ENCODE results near the gene ARHGEF7.

ARHGEF7 gene

GRCh38 chr13:111312944-111313590, 198.0 kb downstream of the ARHGEF7 start:
- no peak overlapping the region for H3K4me3 ChIP-seq (ENCODE audit: low read length)
- DNase-seq (ENCODE audit: low read depth, low spot score), result no peak

- H3K4me3 ChIP-seq (ENCODE audit: low read length), result no peak overlapping the region
- DNase-seq (ENCODE audit: low read depth, low spot score), result no peak
These were observed 198.9 kb downstream of the ARHGEF7 start for GRCh38 chr13:111313911-111314425.

GRCh38 chr13:111314852-111315251, 199.7 kb downstream of the ARHGEF7 start:
- no peak overlapping the region for H3K4me3 ChIP-seq (ENCODE audit: low read length)
- DNase-seq (ENCODE audit: low read depth, low spot score), result no peak

DNA sequence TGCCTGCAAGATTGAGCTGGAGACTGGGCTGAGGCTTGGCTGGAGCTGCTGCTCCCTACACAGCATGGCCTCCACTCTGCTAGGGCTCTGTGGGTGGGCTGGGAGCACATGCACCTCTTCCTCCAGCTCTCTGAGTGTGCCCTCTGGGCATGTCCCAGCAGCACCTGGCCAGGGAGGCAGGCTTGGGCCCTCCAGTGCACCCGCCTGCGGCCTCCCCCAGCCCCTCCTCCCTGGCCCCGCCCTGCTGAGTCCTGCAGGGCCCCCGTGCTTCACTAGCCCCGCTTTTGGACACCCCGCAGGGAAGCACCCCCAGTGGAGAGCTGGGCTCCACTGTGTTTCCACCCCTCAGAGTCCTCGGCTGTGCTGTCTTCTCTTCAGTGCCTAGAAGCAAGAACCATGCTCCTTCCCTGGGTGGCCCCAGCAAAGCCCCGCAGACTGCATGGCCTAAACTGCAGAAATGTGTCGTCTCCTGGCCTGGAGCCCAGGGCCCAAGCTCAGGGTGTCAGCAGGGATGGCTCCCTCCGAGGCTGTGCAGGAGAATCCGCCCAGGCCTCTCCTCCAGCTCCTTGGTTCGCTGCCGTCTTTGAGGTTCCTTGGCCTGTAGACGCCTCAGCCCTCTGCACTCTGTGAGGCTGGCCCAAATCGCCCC, 200.4 kb downstream of the ARHGEF7 start:
- no peak overlapping the region for H3K4me3 ChIP-seq (ENCODE audit: low read length)
- no peak for DNase-seq (ENCODE audit: low read depth, low spot score)

DNA sequence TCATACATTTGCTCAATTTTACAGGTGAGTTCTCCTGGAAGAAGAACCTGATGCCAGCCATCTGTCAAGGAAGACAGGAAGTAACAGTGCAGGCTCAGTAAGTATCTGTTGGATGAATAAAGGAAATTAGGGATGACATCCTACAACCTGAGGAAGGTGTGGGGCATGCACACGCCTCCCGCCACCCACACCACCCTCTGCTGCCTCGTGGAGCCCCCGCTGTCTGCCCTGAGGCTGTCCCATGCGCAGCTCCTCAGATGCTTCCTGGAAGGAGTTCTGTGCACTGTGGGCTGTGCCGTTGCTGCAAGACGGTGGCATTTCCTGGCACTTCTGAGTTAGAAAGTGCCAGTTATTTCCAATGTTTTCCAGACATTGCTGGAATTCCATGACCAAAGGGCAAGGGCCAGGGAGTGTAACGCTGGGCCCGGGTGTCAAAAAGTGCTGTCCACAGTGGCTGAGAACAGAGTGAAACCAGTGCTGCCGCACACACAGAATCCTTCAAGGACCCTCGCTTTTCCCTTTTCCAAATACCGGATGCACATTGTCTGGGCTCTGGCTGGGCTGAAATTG, 201.1 kb downstream of the ARHGEF7 start:
- DNase-seq (ENCODE audit: low read depth, low spot score), result no peak
- H3K4me3 ChIP-seq (ENCODE audit: low read length), result no peak overlapping the region

GRCh38 chr13:111317042-111317550, 202.0 kb downstream of the ARHGEF7 start:
- no peak for DNase-seq (ENCODE audit: low read depth, low spot score)
- no peak overlapping the region for H3K4me3 ChIP-seq (ENCODE audit: low read length)

DNA sequence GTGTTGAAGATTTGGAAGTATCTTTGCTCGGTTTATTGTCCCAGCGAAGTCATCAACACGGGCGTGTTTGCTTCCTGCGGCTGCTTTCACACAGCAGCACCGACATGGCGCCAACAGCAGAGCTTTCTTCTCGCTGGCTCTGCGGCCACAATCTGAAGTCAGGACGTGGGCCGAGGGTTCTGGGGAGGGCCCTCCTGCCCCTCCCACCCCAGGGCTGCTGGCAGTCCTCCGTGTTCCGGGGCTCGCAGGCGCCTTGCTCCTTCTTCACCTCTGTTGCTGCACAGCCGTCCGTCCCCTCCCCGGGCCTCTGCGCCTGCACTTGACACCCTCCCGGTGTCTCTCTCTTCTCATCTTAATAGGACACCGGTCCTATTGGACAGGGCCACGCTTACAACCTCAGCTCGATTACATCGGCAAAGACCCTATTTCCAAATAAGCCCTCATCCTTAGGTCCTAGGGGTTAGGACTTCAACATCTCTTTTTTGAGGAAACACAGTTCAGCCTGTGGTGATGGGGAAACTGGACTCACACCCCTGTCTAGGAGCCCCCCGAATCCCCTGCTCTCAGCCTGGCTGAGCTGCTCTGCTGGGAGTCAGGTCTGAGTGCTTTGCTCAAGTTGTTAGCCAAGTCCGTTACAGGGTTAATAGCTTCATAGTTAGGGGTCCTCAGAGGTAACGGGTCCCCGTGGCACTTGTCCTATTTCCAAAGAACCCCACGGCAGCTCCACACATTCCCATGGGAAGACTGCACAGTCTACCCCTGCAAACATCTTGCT, 202.6 kb downstream of the ARHGEF7 start:
- DNase-seq (ENCODE audit: low read depth, low spot score), result no peak
- no peak overlapping the region for H3K4me3 ChIP-seq (ENCODE audit: low read length)

DNA sequence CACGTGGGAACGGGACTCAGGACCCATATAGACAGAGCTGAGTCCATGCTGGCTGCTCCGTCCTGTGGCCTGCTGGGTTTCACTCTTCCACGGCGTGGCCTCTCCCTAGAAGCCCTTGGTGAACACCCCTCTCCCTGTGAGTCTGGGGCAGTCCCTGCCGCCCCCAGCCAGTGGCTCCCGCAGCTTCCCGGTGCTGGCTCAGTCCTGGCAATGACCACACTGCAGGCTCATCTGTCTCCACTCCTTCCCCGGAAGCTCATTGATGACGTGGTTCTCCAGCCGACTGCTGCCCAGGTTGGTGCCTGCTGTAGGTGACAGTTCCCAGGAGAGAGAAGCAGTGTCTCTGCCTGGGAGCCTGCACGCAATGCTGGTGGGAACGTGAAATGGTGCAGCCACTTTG, 203.3 kb downstream of the ARHGEF7 start:
- DNase-seq (ENCODE audit: low read depth, low spot score), result no peak
- H3K4me3 ChIP-seq (ENCODE audit: low read length), result no peak overlapping the region

- H3K4me3 ChIP-seq (ENCODE audit: low read length), result no peak overlapping the region
- DNase-seq (ENCODE audit: low read depth, low spot score), result no peak
These were observed 204.4 kb downstream of the ARHGEF7 start for GRCh38 chr13:111319521-111319920.

DNA sequence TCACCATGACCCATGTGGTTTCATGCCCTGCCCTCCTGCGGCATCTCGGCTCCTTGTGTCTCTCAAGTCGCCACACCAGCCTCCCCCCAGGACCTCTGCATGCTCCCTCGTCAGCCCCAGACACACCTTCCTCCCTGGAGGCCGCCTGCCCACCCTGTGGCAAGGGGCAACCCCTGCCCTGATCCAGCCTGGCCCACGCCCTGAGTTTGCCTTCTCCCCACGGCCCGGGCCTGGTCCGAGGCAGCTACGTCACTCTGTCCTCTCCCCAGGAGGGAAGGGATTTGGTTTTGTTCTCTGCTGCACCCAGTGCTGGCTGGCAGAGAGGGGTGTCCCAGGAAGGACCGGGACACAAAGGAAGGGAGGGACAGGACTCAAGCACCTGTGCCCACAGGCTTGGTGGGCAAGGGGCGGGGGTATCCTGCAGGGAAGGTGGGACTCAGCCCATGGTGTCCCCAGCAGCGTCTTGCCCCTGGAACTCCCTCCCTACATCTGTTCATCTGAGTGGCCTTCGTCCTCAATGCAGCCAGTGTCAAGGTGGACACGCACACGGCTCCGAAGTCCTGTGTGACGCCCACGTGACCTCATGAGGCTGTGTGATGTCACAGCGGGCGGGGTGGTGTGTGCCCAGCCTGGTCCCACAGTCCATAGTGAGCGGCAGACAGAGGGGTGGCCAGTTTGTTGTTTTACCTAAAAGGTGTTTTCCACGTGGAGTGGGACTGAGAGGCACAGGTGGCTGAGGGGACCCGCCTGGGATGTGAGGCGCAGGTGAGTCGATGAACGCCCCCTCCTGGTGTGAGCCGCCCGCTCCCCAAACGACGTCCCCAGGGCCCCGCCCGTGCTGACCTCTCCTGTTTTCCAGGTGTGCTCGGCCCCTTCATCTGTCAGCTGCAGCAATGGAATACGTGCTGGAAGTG, 205.1 kb downstream of the ARHGEF7 start, which contains the start of gene TEX29:
Gene TEX29 (plus strand): TSS at position 645 of the 914 bp plus-strand sequence. CDS start 249 bp downstream, at position 894.
- no peak within 1 kb of the TSS for H3K4me3 ChIP-seq (ENCODE audit: low read length)
- DNase-seq (ENCODE audit: low read depth, low spot score), result no peak

- no peak for DNase-seq (ENCODE audit: low read depth, low spot score)
- no peak overlapping the region for H3K4me3 ChIP-seq (ENCODE audit: low read length)
These were observed 207.1 kb downstream of the ARHGEF7 start for GRCh38 chr13:111322001-111322915.

DNA sequence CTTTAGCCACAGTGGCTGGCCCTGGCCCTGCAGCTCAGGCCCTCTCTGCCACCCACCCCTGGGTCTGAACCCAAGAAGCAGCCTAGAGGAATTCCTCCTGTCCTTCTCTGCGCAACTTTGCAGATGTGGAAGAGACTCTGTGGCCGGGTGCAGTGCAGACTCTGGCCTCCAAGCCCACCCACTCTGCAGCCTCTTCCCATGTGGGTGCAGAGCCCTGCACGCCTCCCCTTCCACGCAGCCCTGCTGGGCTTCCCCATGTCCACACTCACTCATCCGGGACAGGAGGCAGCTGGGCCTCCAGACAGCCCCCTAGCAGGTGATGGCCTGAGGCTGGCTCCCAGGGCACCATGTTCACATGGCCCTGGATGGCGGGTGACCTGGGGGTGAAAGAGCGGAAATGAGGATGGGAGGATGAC, 207.8 kb downstream of the ARHGEF7 start:
- no peak for DNase-seq (ENCODE audit: low read depth, low spot score)
- H3K4me3 ChIP-seq (ENCODE audit: low read length), result no peak overlapping the region

DNA sequence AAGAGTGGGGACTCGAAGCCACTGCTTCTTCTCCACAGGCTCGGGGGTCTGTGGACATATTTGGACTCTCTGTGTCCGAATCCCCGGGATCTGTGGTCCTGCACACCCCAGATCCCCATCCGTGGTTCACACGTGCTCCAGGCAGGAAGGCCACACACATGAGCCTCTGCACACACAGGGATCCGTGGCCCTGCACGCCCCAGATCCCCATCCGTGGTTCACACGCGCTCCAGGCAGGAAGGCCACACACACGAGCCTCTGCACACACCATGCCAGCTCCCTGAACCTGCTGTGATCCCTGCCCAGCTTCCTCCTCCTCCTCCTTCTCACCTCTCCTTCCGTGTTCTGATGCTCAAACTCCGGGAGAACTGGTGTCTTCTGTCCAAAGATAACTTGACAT, 208.4 kb downstream of the ARHGEF7 start:
- H3K4me3 ChIP-seq (ENCODE audit: low read length), result peak overlapping the region; percentile 6

DNA sequence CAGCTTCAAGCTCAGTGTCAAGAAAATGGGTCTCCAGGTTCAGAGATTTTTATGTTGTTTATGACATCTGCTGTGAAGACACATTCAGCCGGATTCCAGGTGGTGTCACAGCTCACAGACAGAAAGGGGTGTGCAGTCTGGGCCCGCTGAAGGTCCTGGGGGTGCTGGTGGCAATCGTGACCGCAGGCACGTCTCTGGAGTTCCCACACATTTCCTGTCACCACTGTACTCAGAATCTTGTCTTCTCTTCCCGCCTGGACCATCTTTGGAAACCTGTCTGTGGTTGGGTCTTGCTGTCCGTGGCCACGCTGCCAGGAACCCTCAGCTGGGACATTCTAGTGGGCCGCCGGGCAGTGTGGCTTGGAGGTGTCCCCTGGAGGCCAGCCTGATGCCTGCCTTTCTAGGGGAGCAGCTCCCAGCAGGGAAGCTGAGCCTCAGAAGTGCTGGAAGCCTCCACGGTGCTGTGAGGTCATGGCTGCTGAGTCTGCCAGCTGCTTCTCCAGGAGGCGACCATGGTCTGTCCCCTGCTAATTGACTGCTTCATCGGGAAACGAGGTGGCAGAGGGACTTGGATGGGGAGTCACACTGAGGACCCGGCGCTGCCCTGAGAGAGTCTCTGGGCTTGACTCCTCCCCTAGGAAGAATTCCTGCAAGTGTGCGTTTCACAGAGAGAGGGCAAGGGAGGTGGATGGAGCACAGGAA, 209.0 kb downstream of the ARHGEF7 start:
- peak overlapping the region; percentile 6 for H3K4me3 ChIP-seq (ENCODE audit: low read length)
- DNase-seq (ENCODE audit: low read depth, low spot score), result peak; percentile 58

More for the DNA sequence above, 208.4 kb downstream of the ARHGEF7 start:
- DNase-seq (ENCODE audit: low read depth, low spot score), result no peak

DNA sequence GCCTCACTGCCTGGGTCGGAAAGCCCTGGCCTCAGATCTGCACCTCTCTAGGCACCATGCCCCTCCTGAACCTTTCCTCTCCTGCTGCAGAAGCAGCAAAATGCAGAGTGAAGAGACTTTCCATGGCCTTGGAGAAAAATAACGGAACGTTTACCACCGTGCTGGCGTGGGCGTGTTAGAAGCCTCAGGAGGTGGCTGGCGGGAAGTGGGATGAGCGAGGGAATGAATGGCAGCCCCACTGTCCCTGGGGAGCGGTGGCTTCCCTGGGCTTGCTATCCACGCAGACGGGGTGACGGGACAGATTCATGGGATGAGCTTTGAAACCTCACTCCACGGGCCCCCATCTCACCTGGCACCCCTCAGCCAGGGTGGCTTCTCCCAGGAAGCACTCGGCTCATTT, 209.6 kb downstream of the ARHGEF7 start:
- no peak overlapping the region for H3K4me3 ChIP-seq (ENCODE audit: low read length)
- DNase-seq (ENCODE audit: low read depth, low spot score), result no peak

- no peak for DNase-seq (ENCODE audit: low read depth, low spot score)
These were observed 210.2 kb downstream of the ARHGEF7 start for GRCh38 chr13:111325146-111325890.

More at GRCh38 chr13:111325146-111325890, 210.2 kb downstream of the ARHGEF7 start:
- no peak overlapping the region for H3K4me3 ChIP-seq (ENCODE audit: low read length)
